Muscle of leg (tissue), 11 donors: ENCODE results near the gene BDKRB1. TPM values are rescaled to one million over a fixed set of nuclear protein-coding genes. Genes with fewer than 3 reads are reported as not detected.
A peak's percentile ranks its signal among the peaks of the same experiment; 100 is the strongest.

Experiments used
- DNase-seq: peaks from one replicate; pipeline ENCODE4 v3.0.0; 2013
- H3K27ac ChIP-seq: one replicate; pipeline ENCODE4 v1.5.1; 2013; ENCODE audit warnings: mild to moderate bottlenecking, low read length, control low read depth
- H3K27me3 ChIP-seq: one replicate; pipeline ENCODE4 v1.6.1; 2013; ENCODE audit warnings: low read length; ENCODE audit not compliant: control insufficient read depth, insufficient read depth
- H3K36me3 ChIP-seq: one replicate; pipeline ENCODE4 v1.6.1; 2013; ENCODE audit warnings: low read length; ENCODE audit not compliant: control insufficient read depth, insufficient read depth
- H3K4me1 ChIP-seq: one replicate; pipeline ENCODE4 v1.6.1; 2013; ENCODE audit warnings: low read length; ENCODE audit not compliant: control insufficient read depth, insufficient read depth
- H3K4me3 ChIP-seq: one replicate; pipeline ENCODE4 v1.5.1; 2013; ENCODE audit warnings: low read length, control low read depth
- H3K9me3 ChIP-seq: replicated peaks from 2 replicates; pipeline ENCODE4 v1.6.1; 2013; ENCODE audit warnings: low read depth, low read length; ENCODE audit not compliant: control insufficient read depth
- WGBS: methylation state at CpG from one replicate; pipeline ENCODE4 v1.1.5; 2013; ENCODE audit warnings: missing lambda C conversion rate; ENCODE audit not compliant: insufficient coverage; 5-methylcytosine and 5-hydroxymethylcytosine counted together
- polyA plus RNA-seq, 8 donors: library from polyadenylated mRNA; unstranded; fragments of 120-200 nt; gene quantifications; one replicate each; pipeline versions ENCODE4 v1.2.1 to v1.2.3, GENCODE V29; 2013; ENCODE audit warnings: inconsistent platforms in 1 of 8, low replicate concordance in 1 of 8; ENCODE audit not compliant: insufficient read length in 8 of 8, insufficient read depth in 1 of 8
- total RNA-seq: library from RNA; stranded (reverse); fragments of 120-200 nt; gene quantifications from one replicate; pipeline ENCODE4 v1.2.4, GENCODE V29; 2013

The BDKRB1 gene
- total and polyA plus RNA-seq, 9 donors, result 0.53 to 1.4 (median 0.99) TPM

DNA sequence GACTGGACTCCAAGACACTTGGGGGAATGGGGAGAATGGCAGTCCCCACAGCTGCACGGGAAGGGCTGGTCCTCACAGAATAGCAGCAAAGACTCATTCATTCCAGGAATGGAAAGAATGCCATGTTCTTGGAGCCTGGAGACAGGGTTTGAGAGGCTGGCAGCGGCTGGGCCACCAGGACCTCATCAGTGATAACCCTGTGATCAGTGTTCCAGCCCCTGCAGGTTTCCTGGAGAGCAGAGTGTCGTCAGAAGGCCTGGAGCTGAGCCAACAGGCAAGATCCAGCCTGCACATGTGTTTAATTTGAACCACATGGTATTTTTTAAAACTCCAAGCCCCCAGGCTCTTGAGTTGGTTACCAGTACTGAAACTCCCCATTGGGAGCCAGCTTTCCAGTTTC is 11.3 kb downstream of the BDKRB1 start:
- DNase-seq, result peak; percentile 87
- Histone ChIP-seq H3K36me3 (no peaks in the 10 kb centered on the region), H3K4me3 (no peak overlapping the region), H3K27ac (peak overlapping the region; percentile 13), H3K27me3 (no peaks in the 10 kb centered on the region), H3K9me3 (peaks cover 5% of the 10 kb centered on the region), H3K4me1 (peaks cover 43% of the 10 kb centered on the region)
- 10% methylated on average over 3 of the region's 3 CpGs for WGBS

DNA sequence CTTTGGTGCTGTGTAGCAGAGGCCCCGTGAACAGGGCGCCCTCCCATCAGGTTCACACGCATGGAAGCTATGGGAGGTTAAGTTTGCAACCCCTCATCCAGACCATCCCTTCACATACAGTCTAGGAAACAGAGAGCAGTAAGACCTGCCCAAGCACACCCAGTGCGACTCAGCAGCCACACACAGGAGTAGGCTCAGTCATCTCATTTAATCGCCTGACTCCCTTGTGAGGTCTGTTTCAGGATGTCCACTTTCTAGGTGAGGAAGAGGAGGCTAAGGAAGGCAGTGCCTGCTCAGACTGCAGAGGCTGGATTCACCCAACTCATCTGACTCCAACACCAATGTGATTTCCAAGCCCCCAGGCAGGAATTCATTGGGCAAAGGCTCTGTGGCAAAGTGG is 11.9 kb downstream of the BDKRB1 start:
- no peak for DNase-seq
- H3K9me3 ChIP-seq, result peaks cover 5% of the 10 kb centered on the region
- no peak overlapping the region for H3K4me3 ChIP-seq
- 100% methylated on average over 1 of the region's 5 CpGs for WGBS
- peaks cover 41% of the 10 kb centered on the region for H3K4me1 ChIP-seq
- H3K27ac ChIP-seq, result peak overlapping the region; percentile 1
- H3K27me3 ChIP-seq, result no peaks in the 10 kb centered on the region
- no peaks in the 10 kb centered on the region for H3K36me3 ChIP-seq

DNA sequence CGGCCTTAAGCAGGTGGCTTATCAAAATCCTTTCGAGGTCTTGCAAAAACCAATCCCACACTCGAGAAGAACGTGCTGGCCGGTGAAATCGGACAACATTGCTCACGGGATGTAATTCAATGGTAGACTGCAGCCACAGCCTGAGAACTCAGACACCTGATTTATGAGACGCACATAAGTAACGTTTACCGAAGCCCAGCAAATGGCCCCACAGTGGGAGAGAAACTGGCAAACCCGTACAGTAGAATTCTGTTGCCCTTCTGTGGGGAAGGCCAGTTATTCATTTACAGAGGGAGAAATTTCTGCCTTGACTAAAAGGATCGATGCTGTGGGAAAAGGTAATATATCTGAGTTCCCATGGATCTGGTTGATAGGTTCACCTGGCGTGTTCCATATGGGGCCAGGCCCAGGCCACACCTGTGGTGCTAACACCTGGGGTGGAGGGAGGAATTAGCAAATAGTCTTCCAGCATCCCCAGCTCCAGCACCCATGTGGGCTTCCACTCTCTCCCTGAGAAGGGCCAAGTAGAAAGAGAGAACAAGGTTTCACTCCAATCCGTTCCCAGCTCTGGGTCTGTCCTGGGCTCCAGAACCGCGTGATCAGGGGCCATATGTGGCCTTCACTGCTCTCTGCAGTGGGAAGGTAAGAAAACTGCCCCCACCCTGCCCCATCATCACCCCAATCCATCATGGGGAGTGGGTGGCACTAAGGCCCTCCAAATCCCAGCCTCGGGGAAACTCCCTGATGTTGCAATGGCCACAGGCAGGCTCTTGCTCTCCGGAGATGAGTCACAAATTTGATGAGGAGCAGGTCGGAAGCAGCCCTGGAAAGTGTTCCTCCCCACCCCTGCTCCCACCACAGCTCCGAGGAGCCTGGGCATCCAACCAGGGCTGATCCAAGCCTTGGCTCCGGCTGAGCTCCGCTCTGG is 12.7 kb downstream of the BDKRB1 start:
- H3K27me3 ChIP-seq, result no peaks in the 10 kb centered on the region
- H3K27ac ChIP-seq, result no peak overlapping the region
- no peak overlapping the region for H3K4me3 ChIP-seq
- DNase-seq, result peak; percentile 55
- WGBS, result 55% methylated on average over 18 of the region's 22 CpGs
- H3K4me1 ChIP-seq, result peaks cover 34% of the 10 kb centered on the region
- peaks cover 5% of the 10 kb centered on the region for H3K9me3 ChIP-seq
- H3K36me3 ChIP-seq, result no peaks in the 10 kb centered on the region

- H3K27me3 ChIP-seq, result no peaks in the 10 kb centered on the region
- WGBS, result 84% methylated on average over 5 of the region's 10 CpGs
- H3K36me3 ChIP-seq, result no peaks in the 10 kb centered on the region
- H3K9me3 ChIP-seq, result peaks cover 5% of the 10 kb centered on the region
- H3K4me1 ChIP-seq, result peaks cover 35% of the 10 kb centered on the region
- no peak for DNase-seq
- H3K27ac ChIP-seq, result no peak overlapping the region
- H3K4me3 ChIP-seq, result no peak overlapping the region
Observed at GRCh38 chr14:96269359-96269710, 13.3 kb downstream of the BDKRB1 start.

DNA sequence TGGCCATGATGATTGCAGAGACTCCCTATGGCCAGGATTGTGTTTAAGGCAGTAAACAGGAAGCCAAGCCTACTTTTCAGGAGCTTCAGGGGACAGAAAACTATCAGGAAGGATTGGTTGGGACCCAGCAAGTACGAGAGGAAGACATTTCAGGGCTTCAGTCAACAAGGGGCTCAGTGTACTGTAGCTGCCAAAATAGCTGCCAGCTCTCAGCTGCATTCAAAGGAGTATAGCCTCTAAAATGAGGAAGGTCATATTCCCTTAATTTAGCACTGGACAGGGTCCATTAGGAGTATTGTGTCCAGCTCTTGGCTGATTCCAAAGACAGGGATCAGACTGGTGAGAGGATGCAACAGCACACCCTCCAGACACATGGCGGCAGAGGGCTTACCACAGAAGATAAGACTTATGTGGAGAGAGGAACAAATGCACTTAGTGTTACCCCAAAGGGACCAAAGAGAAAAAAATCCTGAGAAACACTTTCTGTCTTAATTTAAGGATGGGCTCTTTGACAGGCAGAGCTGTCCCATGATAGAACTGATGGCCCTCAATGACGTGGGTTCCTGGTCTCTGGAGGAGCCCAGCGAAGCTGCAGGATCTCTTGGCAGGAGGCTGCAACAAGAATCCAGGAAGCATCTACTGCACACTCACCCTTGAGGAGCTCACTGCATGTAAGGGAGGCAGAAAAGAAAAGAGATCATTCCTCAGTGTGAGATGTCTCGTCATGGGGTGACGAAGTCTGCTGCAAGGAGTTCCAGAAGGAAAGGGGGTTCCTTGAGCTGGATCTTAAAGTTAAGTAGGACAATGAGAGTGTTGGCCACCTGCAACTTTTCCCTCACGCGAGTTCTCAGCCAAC is 14.8 kb downstream of the BDKRB1 start:
- Histone ChIP-seq H3K4me1 (peaks cover 33% of the 10 kb centered on the region), H3K4me3 (no peak overlapping the region), H3K27me3 (no peaks in the 10 kb centered on the region), H3K36me3 (no peaks in the 10 kb centered on the region), H3K27ac (no peak overlapping the region), H3K9me3 (peaks cover 5% of the 10 kb centered on the region)
- 72% methylated on average over 5 of the region's 8 CpGs for WGBS
- DNase-seq, result no peak

GRCh38 chr14:96271421-96271762 is 15.4 kb downstream of the BDKRB1 start:
- no CpG with 5 or more reads among the region's 1 CpG for WGBS
- H3K4me3 ChIP-seq, result no peak overlapping the region
- no peaks in the 10 kb centered on the region for H3K36me3 ChIP-seq
- H3K4me1 ChIP-seq, result peaks cover 27% of the 10 kb centered on the region
- no peak for DNase-seq
- H3K27ac ChIP-seq, result no peak overlapping the region
- peaks cover 5% of the 10 kb centered on the region for H3K9me3 ChIP-seq
- no peaks in the 10 kb centered on the region for H3K27me3 ChIP-seq

DNA sequence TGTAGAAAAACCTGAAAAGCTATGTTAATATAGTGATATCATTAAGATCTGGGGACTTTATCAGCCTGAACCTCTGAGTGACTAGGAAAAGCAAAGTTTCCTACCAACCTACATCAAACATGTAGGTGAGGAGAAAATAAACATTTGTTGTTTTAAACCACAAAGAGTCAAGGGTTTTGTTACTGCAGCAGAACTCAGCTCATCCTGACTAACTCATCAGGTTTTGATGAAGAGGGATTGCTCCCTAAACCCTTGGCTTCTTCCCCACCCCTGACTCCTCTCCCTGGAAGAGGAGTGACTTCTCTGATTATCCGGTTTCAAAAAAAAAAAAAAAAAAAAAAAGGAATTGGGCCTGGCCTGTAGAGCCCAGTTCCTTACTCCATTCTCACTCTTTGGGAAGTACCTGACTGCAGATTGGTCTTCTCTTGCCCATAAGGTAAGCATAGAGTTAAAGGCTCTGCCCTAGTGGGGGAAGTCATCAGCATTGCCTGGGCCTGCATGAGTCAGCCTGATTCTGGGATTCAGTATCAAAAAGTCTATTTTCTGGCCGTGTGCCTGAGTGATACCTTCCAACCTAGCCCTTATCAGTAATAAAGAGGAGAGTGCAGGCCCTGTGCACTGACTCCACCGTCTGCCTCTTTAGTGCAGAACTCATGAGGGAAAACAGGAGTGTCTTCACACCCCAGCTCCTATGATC is 16.9 kb downstream of the BDKRB1 start:
- WGBS, result no CpG with 5 or more reads among the region's 3 CpGs
- no peaks in the 10 kb centered on the region for H3K36me3 ChIP-seq
- H3K27ac ChIP-seq, result no peak overlapping the region
- peaks cover 15% of the 10 kb centered on the region for H3K4me1 ChIP-seq
- peaks cover 10% of the 10 kb centered on the region for H3K9me3 ChIP-seq
- DNase-seq, result no peak
- H3K27me3 ChIP-seq, result no peaks in the 10 kb centered on the region
- no peak overlapping the region for H3K4me3 ChIP-seq

DNA sequence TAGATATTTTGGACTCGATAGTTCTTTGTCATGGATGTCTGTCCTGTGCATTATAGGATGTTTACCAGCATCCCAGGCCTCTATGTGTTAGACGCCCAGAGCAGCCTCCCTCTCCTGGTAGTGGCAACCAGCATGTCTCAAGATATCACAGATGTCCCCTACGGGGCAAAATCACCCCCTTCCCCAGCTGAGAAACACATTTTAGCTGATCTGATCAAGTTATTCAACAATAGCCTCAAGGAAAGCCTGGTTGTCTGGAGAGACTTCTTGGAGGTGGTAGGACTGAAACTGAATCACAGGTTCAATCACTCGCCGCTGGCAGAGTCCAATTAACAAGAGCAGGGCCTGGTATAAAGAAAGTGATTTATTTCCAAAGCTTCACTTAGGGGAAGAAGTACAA is 17.6 kb downstream of the BDKRB1 start:
- H3K27ac ChIP-seq, result no peak overlapping the region
- H3K9me3 ChIP-seq, result peaks cover 17% of the 10 kb centered on the region
- H3K36me3 ChIP-seq, result no peaks in the 10 kb centered on the region
- H3K4me3 ChIP-seq, result no peak overlapping the region
- H3K4me1 ChIP-seq, result peaks cover 13% of the 10 kb centered on the region
- WGBS, result 79% methylated on average over 3 of the region's 5 CpGs
- DNase-seq, result no peak
- no peaks in the 10 kb centered on the region for H3K27me3 ChIP-seq

- Histone ChIP-seq H3K4me1 (peaks cover 13% of the 10 kb centered on the region), H3K27me3 (no peaks in the 10 kb centered on the region), H3K36me3 (no peaks in the 10 kb centered on the region), H3K9me3 (peaks cover 18% of the 10 kb centered on the region), H3K4me3 (no peak overlapping the region), H3K27ac (no peak overlapping the region)
- DNase-seq, result no peak
- 69% methylated on average over 5 of the region's 5 CpGs for WGBS
Observed at GRCh38 chr14:96274122-96274521, 18.1 kb downstream of the BDKRB1 start.

DNA sequence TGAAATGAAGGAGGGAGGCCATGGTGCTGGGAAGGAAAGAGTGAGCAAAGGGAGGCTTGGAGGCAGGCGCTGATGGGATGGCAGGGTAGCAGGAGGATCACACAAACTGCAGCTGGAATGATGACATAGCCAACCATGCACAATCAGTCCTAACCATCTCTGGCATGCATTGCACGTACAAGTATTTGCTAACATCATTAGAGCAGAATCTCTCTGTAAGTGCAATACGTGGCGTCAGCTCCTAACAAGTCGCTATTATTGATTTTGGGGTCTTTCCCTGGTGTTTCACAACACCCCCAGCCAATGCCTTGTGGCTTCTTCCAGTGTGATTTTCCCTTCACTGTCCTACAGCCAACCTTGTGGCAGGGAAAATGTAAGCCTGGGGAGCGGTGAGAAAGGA is 18.5 kb downstream of the BDKRB1 start:
- no peak for DNase-seq
- peaks cover 18% of the 10 kb centered on the region for H3K9me3 ChIP-seq
- H3K27ac ChIP-seq, result no peak overlapping the region
- no peaks in the 10 kb centered on the region for H3K36me3 ChIP-seq
- WGBS, result 50% methylated on average over 2 of the region's 6 CpGs
- peaks cover 13% of the 10 kb centered on the region for H3K4me1 ChIP-seq
- no peaks in the 10 kb centered on the region for H3K27me3 ChIP-seq
- H3K4me3 ChIP-seq, result no peak overlapping the region
